GM19023 (cell line): ENCODE data around the gene NMUR1.
A peak's percentile ranks its signal among the peaks of the same experiment; 100 is the strongest.

ENCODE experiments used
- ATAC-seq: cut with Tn5 transposase; IDR thresholded peaks from one replicate; pipeline ENCODE4 v1.9.1; 2021; ENCODE audit warnings: mild to moderate bottlenecking, moderate library complexity; ENCODE audit not compliant: unreplicated experiment

Gene NMUR1

GRCh38 chr2:231554748-231555545 is 24.7 kb upstream of the NMUR1 start:
- ATAC-seq = no peak

GRCh38 chr2:231554327-231554726 is 24.1 kb upstream of the NMUR1 start:
- no peak for ATAC-seq

DNA sequence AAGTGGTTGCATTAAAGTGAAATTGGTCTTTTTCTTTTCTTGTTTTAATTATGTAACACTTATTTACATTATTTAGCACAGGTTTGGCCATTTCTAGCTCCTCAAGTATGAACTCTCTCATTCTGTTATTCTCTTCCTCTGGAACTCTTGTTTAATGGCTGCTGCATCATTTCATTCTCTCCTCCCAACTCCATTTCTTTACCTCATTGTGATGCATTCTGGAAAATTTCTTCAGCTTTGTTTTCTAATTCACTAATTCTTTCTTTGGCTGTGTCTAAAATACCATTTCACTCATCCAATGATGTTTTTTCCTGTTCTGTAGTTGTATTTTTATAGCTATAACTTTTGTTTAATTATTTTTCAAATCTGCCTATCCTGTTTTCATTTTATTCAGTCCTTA is 22.5 kb upstream of the NMUR1 start:
- ATAC-seq = no peak

GRCh38 chr2:231549446-231550239 is 19.4 kb upstream of the NMUR1 start:
- ATAC-seq = no peak

DNA sequence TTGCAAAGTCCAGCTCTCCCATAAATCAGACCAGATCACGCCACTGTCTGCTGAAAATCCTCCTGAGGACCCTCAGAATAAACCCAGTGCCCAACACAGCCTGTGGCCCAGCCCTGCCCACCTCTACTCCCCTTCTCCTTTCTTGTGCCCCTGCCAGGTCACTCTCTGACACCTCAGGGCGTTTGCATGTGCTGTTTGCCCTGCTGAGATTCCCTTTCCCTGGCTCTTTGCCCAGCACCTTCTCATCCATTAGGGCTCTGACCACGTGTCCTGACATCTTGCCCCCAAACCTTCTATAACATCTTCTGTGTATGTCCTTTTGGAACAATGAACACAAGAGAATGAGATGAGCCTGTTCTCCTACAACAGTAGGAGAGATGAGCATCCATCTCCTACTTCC is 18.5 kb upstream of the NMUR1 start:
- no peak for ATAC-seq

GRCh38 chr2:231547315-231548110 is 17.3 kb upstream of the NMUR1 start:
- no peak for ATAC-seq

- ATAC-seq = no peak
These were observed 15.9 kb upstream of the NMUR1 start for GRCh38 chr2:231546014-231546715.

GRCh38 chr2:231545105-231545902 is 15.1 kb upstream of the NMUR1 start:
- ATAC-seq = peak; percentile 100

DNA sequence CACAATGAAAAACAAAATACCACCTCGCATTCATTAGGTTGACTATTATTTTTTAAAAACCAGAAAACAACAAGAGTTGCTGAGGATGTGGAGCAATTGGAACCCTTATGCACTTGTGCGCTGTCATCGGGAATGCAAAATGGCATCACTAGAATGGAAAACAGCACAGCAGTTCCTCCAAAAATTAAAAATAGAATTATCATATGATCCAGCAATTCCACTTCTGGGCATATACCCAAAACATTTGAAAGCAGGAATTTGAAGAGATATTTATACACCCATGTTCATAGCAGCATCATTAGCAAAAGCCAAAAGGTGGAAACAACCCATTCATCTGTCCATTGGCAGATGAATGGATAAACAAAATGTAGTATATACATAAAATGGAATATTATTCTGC is 11.9 kb upstream of the NMUR1 start:
- no peak for ATAC-seq

- no peak for ATAC-seq
These were observed 11.4 kb upstream of the NMUR1 start for GRCh38 chr2:231541645-231542044.

DNA sequence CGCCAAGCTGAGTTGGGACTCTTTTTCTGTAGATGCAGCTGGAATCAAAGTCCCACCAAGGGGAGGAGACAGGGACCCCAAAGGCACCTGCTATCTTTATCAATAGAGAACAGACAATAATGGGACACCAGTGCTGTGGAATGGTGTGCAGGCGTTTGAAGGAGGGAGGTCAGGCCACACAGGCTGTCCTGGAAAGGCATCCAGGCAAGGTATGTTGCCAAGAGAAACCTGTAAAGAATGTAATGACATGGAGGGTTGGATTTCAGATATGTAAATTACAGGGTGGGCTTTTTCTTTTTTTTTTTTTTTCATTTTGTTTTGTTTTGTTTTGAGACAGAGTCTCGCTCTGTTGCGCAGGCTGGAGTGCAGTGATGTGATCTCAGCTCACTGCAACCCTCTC is 9.7 kb upstream of the NMUR1 start:
- no peak for ATAC-seq

DNA sequence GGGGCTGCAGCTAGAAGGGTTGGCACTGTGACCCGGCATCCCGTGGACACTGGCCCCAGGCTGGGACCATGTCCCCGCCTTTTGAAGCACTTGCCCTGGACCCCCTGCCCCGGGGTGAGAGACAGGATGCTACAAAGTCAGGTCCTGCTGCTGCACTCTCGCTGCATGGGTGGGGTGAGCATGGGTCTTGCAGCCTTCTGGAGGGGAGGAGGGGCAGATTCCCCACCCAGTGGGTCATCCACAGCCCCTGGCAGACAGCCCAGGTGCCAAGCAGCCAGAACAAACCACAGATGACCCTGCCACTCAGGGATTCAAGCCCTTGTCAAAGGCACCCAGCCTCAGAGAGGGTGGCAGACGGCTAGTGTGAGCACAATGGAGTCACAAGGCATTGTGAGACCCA is 5.7 kb upstream of the NMUR1 start:
- ATAC-seq = no peak

DNA sequence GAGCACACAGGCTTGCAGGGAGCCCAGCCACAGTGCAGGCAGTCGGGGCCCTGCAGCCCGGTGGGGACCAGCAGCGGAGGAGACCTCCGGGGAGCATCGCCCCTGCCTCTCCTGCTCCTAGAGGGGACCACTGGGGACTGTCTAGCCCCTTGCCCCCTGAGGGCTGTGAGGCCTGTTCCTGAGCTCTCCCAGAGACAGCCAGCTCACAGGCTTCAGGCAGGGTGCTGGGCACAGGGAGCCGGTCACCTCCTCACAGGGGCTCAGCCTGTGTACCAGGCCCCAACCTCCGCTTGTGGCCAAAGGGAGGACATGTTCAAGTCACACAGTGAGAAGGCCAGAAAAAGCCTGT is 3.5 kb upstream of the NMUR1 start:
- ATAC-seq = no peak

DNA sequence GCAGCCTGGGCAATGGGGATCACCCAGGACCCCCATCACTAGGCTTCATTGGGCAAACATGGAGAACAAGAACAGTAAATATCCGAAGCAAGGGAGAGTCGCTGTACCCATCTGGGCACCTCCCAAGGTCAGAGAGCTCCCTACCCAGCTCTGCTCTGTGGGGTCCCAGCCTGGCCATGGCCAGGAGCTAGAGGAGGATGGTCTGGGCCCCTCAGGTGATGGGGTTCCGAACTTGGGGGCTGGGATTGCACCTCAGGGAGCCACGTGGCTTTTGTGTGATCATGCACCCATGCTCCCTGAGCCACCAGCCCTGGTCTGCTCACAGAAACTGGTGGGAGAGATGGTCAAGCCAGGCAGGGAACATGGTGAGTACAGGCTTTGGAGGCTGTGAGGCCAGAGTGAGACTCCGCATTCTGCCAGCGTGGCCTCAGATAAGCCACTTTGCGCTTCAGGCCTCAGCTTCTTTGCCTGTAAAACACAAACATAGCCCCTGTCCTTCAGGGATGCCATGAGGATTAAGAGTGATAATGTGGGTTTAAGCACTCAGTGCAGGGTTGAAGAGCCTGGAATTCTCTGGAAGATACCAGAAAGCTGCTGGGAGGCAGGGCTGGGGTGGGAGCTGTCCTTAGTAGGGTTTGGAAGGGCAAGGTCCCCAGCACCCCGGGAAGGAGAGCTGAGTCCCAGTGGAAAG is 3.0 kb upstream of the NMUR1 start:
- ATAC-seq = no peak

GRCh38 chr2:231532756-231533035 is 2.5 kb upstream of the NMUR1 start:
- no peak for ATAC-seq

DNA sequence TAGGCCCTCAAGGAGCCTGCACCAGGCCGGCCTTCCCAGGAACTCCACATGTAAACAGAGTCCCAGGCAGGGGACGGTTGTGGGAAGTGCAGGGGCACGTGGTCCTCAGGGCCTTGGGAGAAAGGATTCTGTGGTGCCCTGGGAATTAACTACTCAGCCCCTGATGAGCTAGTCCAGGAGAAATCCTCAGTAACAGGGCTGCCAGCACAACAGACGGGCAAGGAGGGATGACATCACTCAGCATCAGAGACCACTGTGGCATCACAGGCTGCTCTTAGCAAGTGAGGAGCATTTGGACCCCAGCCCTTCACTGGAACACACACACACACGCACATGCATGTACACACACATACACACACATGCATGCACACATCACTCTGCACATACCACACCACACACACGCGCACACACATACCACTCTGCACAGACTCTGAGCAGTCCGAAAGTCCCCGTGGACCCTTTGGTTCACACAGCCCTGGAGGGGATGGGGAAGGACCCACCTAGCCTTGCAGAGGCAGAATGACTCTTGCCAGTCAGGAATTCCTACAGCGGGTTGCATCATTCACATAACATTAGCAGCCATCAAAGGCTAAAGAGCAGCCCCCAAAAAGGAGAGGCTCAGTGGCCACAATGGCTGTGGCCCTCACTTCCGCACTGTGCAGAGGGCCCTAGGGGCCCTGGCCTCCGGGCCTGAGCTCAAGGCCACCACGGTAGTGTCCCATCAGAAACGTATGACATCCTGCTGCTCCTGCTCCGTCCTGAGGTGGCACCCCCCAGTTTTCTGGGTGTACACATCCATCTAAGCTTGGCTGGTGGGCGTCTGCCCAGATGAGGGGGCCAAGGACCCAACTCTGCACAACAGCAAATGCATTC is 1.9 kb upstream of the NMUR1 start:
- no peak for ATAC-seq

DNA sequence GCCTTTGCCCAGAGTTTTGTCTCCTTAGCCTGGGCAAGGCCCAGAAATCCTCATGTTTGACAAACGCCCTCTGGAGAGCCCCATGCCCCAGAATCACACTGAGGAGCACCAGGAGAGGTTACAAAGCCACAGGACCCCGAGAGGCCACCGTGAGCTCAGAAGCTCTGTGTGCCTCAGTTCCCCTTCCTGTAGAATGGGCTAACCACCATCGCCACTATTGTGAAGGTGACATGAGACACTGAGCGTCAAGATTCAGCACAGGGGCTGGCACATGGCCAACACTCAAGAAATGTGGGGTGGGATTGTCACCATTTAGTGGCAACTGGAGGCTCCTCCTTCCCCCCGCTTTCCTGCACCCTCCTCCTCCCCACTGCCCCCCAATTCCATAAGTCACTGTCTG is 1.2 kb upstream of the NMUR1 start:
- no peak for ATAC-seq

DNA sequence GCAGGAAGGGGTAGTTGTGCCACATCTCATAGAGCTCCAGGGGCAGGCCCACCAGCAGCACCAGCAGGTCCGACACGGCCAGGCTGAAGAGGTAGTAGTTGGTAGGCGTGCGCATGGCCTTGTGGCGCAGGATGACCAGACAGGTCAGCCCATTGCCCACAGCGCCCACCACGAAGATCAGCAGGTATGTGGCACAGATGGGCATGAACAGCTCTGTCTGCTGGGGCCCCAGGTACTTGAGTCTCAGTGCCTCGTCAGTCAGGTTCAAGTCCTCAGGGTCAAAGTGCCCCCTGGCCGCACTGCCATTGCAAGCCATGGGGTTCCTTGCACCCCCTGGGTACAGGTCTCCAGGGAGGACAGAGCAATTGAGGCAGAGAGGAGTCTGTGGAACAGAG is 1.6 kb downstream of the NMUR1 start:
- no peak for ATAC-seq
